ENCODE results near the gene AQP6. TPM values are rescaled to one million over a fixed set of nuclear protein-coding genes. Genes with fewer than 3 reads are reported as not detected.
A peak's percentile ranks its signal among the peaks of the same experiment; 100 is the strongest.

AQP6 gene
- total and polyA plus RNA-seq, 10 of the 15 experiments (the other 5 are each of a cell fraction or from before 2014, with no cell fraction given) = not detected

DNA sequence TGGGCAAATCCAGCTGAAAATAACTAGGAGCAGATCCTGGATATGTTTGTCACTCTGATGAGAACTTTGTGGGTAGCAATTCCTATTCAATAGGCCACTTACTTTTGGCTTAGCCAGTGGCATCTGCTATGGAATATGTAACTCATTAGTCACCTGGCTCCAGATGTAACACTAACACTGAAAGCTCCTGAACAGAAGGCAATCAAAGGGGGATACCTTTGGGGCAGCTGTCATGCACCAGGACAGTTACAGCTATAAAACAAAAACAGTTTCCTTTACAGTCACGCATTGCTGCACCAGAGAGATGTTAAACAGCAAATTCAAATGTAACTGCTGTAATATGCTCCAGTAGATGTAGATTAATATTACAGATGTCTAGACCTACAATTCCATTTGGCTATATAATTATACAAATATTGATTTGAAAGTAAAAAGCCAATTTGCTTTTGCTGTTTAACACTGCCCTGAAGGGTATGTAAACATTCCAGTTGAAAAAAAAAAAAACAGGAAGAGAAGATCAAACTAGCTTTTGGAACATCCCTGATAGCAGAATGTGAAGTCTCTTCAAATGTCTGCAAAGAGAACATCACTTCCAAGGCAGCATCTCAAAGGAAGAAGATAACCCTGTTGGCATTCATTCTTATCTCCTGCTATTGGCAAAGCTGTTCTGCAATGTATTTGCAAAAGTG is 34.2 kb downstream of the AQP6 start:
- Histone ChIP-seq H3K27me3 (replicated peaks in 1 of 2; ENCODE audit: control insufficient read depth in 2 of 2, insufficient read depth in 2 of 2, low read length in 1 of 2) (no peaks in the 10 kb centered on the region), H3K9ac (ENCODE audit: control insufficient read depth, insufficient read depth, low read length) (no peak overlapping the region), H3K4me2 (ENCODE audit: control insufficient read depth, insufficient read depth) (peak overlapping the region; percentile 55; the same call in 1 of the 2 replicates), H4K20me1 (ENCODE audit: control insufficient read depth, insufficient read depth) (no peaks in the 10 kb centered on the region), H3K4me1 (ENCODE audit: control insufficient read depth, insufficient read depth, low read length) (peaks cover 10% of the 10 kb centered on the region; the same call in 1 of the 2 replicates), H3K27ac (ENCODE audit: control insufficient read depth, insufficient read depth) (no peak overlapping the region), H2AFZ (ENCODE audit: control insufficient read depth, low read depth, low read length) (no peak overlapping the region; the same call in 1 of the 2 replicates), H3K36me3 (ENCODE audit: control insufficient read depth in 2 of 2, insufficient read depth in 2 of 2, low read length in 1 of 2) (peaks cover 4 to 24% of the 10 kb centered on the region in 2 experiments; a peak in 3 of 4 replicates), H3K79me2 (ENCODE audit: control insufficient read depth, insufficient read depth, low read length) (peaks cover 10% of the 10 kb centered on the region), H3K4me3 (no peak overlapping the region), H3K9me3 (replicated peaks; ENCODE audit: control insufficient read depth, insufficient read depth, low read length) (no peaks in the 10 kb centered on the region)
- in situ Hi-C loops (cut with MboI) (no loop called here), intact Hi-C loops (cut with micrococcal nuclease; ENCODE audit: unreplicated experiment) (no loop called here)
- no peak for FAIRE-seq
- no peak for ATAC-seq
- ChIA-PET CTCF (interaction anchor here (0.6 to 2.7 kb wide), 9 partner anchors 11 to 762 kb away, joined by 3 to 11 read pairs (median 7); no protein-coding TSS in a partner anchor), RAD21 (ENCODE audit: unreplicated experiment) (no interaction called here), POLR2A (interaction anchor here (0.7 kb wide), 1 partner anchor 11 kb away, joined by 3 read pairs; no protein-coding TSS in a partner anchor), SMC1A (ENCODE audit: uncharacterized antibody, unreplicated experiment) (interaction anchor here (0.6 to 2.1 kb wide), 7 partner anchors 9 to 1060 kb away, joined by 3 to 6 read pairs (median 3); no protein-coding TSS in a partner anchor)
- TF ChIP-seq ZBED1 (IDR thresholded peaks at IDR 0.05; ENCODE audit: borderline replicate concordance) (no peak), PAX5 (IDR thresholded peaks at IDR 0.05; ENCODE audit: borderline replicate concordance, low read depth, low read length) (peak; percentile 89)
- TSS peak; percentile 8 for BruUV-seq (replicated peaks)
- WGBS (ENCODE audit: insufficient coverage, insufficient replicate concordance, low lambda C conversion rate, missing lambda C conversion rate) = 0% methylated on average over 1 of the region's 1 CpG
- DNase-seq (ENCODE audit: low read depth, low spot score) = no peak

DNA sequence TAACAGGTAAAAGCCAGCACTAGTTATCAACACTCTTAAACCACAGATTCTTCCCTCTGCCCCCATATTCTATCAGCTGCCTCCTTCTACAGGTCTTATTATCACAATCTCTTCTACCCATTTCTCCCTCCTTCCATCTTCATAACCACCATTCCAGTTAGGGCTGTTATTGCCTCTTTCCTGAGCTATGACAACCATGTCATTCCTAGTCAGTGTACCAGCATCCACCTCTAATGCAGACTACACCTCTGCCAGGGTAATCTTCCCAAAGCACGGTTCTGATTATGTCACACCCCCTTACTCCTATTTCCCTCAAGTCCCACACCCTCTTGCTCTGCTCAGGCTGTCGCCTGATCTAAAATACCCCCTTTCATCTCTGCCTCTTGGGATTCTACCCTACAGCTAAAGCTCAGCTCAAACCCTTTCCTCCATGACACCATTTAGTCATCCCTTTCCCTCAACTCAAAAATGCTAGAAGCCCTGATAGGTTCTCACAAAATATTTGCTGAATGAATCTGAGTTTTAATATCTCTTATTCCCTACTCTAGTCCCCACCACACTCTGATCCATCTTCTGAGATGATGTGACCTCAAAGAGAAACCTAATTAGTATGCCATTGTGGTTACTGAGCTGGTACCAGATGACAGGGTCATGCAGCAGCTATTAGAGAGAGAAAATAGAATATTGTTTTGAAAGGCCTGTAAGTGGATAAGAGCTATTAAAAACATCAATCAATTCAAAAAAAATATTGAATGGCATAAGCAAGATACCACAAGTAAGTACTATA is 40.8 kb downstream of the AQP6 start:
- Histone ChIP-seq H3K9ac (ENCODE audit: control insufficient read depth, insufficient read depth, low read length) (no peak overlapping the region), H3K9me3 (replicated peaks; ENCODE audit: control insufficient read depth, insufficient read depth, low read length) (no peaks in the 10 kb centered on the region), H2AFZ (ENCODE audit: control insufficient read depth, low read depth, low read length) (no peak overlapping the region), H3K79me2 (ENCODE audit: control insufficient read depth, insufficient read depth, low read length) (peaks cover 26% of the 10 kb centered on the region), H3K36me3 (ENCODE audit: control insufficient read depth in 2 of 2, insufficient read depth in 2 of 2, low read length in 1 of 2) (peaks cover 7% of the 10 kb centered on the region in 2 experiments; a peak in 3 of 4 replicates), H3K4me1 (ENCODE audit: control insufficient read depth, insufficient read depth, low read length) (no peaks in the 10 kb centered on the region), H3K27ac (ENCODE audit: control insufficient read depth, insufficient read depth) (no peak overlapping the region), H3K4me3 (no peak overlapping the region), H4K20me1 (ENCODE audit: control insufficient read depth, insufficient read depth) (no peaks in the 10 kb centered on the region), H3K4me2 (ENCODE audit: control insufficient read depth, insufficient read depth) (no peak overlapping the region), H3K27me3 (replicated peaks in 1 of 2; ENCODE audit: control insufficient read depth in 2 of 2, insufficient read depth in 2 of 2, low read length in 1 of 2) (no peaks in the 10 kb centered on the region)
- RAD21 ChIA-PET (ENCODE audit: unreplicated experiment) = no interaction called here
- SMC1A ChIA-PET (ENCODE audit: uncharacterized antibody, unreplicated experiment) = interaction anchor here (0.8 to 2.4 kb wide), 7 partner anchors 10 to 47 kb away, joined by 3 to 9 read pairs (median 3); partner anchors contain the start of gene RACGAP1
- no peak for TF ChIP-seq HCFC1 (IDR thresholded peaks at IDR 0.05; ENCODE audit: low read length)
- TF ChIP-seq MTA2 (IDR thresholded peaks at IDR 0.05; ENCODE audit: low read depth) = 0 out of 2 replicates have a peak, but pooled peaks have one; percentile 21
- peak; percentile 62 for TF ChIP-seq RUNX3 (IDR thresholded peaks at IDR 0.05; ENCODE audit: low read length)
- FAIRE-seq (no peak), DNase-seq (ENCODE audit: low read depth, low spot score) (no peak), ATAC-seq (peak; percentile 77)
- BruUV-seq (replicated peaks) = TSS peak; percentile 48
- intact Hi-C loops (cut with micrococcal nuclease; ENCODE audit: unreplicated experiment) = no loop called here
- in situ Hi-C loops (cut with MboI) = no loop called here
- POLR2A ChIA-PET = interaction anchor here (0.8 to 1.0 kb wide), 2 partner anchors 9 to 12 kb away, joined by 4 to 6 read pairs; partner anchors contain the start of gene RACGAP1
- whole genome bisulfite sequencing (ENCODE audit: insufficient coverage, insufficient replicate concordance, low lambda C conversion rate, missing lambda C conversion rate) = 98% methylated on average over 2 of the region's 2 CpGs
- CTCF ChIA-PET = interaction anchor here (0.5 to 2.6 kb wide), 12 partner anchors 10 to 146 kb away, joined by 3 to 12 read pairs (median 4); partner anchors contain the start of gene RACGAP1
